NCI-H146 (cell line): ENCODE data around the gene RINL.

Experiments
- DNase-seq: peaks from one replicate; lab custom pipeline; 2025; lab: John Stamatoyannopoulos, UW

Gene RINL, protein sequence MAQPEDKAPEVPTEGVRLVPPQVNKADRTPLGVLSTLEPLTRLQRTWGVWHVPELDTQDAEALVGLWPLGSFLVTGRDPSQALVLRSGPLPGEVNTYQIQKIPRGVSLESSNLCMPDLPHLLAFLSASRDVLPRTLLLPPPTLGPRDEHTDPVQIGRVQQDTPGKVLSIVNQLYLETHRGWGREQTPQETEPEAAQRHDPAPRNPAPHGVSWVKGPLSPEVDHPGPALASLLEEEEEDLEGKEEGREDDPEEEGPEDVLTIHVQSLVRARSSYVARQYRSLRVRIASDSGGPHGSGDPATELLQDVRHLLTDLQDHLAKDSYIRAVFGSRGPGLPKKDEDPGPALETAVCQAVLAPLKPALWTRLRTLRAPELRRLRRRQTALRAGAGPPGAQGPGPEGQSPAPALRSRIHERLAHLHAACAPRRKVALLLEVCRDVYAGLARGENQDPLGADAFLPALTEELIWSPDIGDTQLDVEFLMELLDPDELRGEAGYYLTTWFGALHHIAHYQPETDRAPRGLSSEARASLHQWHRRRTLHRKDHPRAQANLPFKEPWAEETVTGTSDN

DNA sequence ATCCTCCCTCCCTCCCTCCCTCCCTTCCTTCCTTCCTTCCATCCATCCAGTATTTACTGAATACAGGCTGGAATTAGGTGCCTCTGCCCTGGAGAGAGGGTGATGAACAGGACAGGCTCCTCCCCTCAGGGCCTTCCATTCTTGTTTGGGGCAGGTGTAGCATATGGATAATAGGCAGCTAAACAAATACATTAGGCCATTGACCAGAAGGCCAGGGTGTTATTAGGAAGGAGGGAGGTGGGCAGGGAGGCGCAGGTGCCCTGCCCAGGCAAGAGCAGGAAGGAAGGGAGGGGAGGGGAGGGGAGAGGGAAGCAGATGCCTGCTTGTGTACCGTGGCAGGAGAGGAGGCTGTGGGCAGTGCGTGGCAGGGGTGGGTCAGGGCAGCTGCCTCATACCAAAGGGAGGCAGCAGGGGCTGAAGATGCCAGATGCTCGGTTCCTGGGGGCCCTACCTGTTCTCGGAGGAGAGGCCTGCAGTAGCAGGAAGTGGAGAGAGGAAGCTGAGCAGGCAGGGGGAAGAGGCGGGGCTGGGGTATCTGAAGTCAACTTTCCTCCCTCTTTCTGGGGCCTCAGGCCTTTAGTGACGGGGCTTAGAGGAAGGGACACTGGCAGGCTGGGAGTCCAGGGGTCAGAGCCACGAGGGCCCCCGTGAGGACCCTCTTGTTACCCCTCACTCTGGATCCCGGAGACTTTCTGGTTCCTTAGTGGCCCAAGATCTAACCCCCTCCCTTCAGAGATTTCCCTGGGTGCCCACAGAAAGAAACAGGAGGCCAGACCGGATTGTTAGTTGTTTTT, at the start of gene RINL:
RINL (minus strand) TSS at position 495 of the 794 bp plus-strand sequence. CDS start 1,533 bp downstream, outside the sequence.
- DNase-seq: peak; percentile 100

DNA sequence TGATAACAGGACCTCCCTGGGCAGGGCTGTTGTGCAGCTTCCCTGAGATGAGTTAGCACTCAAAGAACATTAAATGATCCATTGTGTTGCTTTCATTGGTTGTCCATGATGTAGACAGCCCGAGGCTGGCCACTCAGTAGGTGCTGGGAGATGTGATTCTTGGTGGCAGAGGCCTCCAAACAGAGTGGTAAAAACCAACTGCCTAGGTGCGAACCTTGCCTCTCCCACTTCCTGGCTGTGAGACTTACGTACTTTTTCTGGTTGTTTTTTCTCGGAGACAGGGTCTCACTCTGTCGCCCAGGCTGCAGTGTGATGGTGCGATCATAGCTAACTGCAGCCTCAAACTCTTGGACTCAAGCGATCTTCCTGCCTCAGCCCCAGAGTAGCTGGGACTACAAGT, 46.3 kb upstream of the RINL start:
- no peak for DNase-seq

DNA sequence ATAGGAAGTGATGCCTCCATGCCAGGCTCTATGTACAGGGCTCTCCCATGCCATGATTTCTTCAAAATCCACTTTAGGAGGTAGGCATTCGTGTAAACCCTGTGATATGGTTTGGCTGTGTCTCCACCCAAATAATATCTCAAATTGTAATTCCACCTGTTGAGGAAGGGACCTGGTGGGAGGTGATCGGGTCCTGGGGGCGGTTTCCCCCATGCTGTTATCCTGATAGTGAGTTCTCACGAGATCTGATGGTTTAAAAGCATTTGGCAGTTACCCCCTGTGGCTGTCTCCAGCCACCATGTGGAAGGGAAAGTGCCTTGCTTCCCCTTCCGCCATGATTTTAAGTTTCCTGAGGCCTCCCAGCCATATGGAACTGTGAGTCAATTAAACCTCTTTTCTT, 44.4 kb upstream of the RINL start:
- no peak for DNase-seq

DNA sequence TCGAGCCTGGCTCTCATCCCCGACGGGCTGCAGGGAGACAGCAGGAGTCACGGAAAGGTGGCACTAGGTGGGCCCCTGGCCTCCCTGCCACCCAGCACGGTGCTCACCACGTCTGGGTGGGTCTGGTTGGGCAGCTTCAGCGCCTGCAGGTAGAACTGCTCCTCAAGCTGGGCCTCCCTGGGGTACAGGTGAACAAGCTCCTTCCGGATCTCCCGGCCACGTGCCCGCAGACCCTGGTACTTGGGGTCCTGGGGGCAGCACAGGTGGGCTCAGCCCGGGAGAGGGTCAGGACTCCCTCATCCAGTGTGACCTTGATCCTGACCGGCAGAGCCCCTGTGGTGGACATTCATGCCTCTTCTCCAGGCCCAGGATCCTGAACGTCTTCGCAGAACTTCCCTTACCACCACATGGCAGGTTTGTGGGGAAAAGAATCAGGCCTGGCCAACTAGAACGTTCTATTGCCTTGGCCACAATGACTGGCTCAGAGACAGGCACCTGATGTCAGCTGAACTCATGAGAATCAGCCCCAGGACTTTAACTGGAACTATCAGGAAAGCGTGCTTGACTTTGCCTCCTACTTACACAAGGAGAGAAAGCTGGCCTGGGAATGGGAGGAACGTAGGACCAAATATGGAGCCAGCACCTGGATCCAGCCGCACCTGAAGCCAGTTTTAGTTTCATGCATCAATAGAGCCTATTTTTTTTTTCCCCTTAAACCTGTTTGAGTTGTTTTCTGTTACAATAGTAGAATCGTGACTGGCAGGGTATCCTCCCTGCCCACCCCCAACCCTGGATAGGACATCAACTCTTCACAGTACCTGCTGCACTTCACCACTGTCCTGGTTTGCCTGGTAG, 43.6 kb upstream of the RINL start:
- DNase-seq: no peak

DNA sequence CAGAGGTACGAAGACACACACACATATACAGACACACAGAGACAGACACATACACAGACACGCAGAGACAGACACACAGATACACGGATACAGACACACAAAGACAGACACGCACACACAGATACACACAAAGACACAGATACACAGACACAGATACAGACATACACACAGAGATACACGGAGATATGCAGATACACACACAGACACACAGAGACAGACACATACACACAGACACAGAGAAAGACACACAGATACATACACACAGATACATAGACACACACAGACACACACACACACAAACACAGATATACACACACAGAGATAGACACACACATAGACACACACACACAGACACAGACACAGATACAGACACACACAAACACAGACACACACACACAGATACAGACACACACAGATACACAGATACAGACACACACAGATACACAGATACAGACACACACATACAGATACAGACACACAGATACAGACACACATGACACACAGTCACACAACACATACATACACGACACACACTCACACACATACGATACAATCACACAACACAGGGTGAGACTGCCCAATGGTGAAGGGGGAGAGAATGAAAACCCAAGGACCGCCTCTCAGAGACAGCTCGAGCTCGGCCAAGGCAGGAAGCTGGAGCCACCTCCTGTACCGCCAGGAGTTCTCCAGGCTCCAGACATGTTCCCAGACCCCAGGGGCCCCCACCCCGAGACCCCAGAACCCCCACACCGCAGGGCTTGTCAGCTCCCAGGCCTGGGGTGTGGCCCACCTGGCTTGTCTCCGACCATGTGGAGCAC, 42.7 kb upstream of the RINL start:
- no peak for DNase-seq

DNA sequence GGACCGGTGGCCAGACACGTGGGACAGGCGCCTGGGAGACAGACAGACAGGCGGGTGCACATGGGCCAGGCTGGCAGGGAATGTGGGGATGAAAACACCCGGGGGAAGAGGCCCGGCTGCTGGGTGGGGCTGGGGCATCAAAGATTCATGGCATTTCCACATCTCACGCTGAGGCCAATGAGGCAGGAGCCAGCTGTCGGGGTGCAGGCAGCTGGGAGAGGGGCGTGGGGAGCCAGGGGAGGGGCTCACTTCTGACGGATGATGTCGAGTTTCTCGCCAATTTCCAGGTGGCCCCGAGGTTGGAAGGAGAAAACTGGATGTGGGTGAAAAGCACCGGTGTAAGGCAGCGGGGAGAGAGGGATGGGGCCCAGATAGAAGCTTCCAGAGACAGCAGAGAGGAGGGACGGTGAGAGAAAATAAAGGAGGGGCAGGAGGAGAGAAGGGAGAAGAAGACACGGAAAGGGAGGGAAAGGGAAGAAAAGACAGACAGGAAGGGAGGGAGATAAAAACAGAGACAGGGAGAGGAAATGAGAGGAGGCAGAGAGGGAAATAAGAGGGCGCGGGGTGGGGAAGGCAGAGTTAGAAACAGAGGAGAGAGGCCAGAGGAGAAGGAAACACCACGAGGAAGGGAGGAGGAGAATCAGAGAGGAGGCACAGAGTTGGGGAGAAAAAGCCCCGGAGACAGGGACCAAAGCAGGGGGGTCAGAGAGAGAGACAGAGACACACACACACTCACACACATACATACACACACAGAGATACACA, 41.9 kb upstream of the RINL start:
- DNase-seq: no peak

DNA sequence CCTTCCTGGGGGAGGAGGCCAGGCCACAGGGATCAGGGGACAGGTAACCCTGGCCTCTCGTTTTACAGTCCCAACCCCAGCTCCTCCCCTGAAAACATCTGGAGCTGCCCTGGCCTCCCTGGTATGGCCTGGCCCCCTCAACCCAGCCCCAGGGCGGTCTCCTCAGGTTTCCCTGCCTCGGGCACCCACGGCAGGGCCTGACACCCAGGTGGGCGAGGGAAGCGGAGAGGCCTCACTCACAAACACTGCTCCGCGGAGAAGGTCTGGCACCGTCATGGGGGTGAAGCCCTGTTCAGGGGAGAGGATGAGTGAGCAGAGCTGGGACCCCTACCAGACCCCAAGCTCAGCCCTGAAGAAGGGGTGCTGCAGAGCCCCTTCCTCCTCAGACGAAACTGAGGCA, 40.5 kb upstream of the RINL start:
- no peak for DNase-seq

DNA sequence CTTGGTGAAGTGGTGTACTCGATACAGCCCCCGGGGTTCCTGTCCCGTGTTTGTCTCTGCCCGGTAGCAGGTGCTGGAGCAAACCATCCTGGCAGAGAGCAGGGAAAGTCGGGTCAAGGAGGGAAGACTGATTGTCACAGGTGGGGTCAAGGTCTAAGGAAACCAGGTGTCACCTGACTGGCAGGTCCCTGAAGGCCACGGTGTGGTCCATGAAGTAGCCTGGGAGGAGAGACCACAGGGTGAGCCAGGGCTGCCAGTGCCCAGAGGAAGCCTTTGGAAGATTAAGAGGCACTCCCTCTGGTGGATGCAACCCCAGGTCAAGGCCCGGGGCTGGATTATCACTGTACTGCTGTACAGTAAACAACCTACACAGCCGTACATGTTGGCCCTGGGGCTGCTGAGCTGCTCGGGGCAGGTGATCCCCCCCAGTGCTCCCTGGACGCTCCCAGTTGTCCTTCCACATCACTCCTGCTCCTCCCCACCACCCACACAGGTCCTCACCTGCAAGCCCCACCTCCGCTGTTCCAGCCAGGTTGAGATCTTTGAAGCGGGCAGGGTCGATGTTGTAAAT, 39.9 kb upstream of the RINL start:
- DNase-seq: no peak

DNA sequence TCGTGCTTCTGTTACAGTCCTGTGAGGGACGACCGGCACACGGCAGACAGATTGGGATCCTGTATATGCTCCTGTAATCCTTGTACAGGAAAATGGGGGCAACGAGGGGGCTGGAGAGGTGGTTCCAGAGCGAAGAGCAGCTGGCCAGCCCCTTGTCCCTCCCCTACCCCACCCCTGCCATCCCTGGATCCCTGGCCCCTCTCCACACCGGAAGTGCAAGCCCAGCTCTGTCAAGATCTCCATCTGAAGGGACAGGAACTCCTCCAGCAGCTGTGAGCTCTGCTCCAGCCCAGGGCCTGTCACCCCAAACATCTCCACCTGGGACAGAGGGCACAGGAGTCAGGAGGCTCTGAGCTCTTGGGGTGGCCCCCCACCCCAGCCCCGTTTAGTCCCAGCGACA, 39.4 kb upstream of the RINL start:
- DNase-seq: no peak

DNA sequence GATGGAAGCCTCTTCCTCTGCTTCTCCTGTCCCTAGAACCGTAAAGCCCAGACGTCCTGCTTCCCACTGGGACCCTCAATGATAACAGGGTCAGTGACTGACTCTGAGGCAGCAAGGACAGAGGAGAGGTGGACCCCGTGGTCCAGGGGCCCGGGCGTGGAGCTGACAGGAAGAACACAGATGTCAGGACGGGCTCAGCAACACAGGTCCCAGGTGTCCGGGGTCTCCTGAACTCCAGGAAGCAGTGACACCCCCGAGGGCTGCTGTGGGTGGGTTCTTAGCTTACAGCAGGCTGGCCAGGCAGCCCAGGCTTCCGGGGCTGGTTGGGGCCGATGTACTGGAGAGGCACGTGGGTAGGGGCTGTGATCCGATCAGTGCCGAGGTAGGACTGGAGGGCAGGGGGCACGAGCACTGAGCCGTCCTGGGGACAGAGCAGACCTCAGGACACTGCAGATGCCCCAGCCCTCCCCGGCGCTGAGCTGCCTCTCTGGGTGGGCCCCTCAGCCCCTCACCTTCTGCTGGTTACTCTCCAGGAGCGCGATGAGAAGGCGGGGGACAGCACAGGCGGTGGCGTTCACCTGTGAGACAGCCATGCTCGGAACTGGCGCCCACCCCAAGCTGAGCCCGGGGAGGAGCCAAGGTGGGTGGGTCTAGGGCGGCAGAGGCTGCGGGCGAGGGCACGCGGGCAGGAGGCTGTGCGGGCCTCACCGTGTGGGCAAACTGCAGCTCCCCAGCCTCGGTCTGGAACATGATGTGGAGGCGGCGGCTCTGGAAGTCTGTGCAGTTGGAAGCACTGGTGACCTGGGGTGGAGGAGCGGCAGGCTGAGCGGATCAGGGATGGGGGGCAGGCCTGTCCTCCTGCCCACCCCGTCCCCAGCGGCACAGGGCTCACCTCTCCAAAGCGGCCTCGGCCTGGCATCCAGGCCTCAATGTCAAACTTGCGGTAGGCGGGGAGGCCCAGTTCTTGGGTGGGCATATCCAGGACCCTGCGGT, 37.5 kb upstream of the RINL start:
- DNase-seq: no peak

DNA sequence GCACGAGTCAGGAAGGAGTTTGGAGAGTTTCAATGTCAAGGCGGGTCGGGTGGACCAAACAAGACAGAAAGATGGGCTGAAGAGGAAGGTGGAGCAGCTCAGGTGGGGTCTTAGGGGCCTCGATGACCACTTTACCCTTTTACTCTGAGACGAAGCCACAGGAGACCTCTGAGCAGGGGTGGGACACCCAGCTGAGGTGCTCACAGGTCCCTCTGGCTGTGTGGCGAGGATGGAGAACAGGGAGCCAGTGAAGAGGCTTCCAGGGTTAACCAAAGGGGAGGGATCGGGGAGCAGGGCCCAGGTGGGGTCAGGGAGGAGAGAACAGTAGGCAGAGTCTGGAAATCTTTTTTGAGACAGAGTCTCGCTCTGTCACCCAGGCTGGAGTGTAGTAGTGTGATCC, 35.9 kb upstream of the RINL start:
- no peak for DNase-seq

DNA sequence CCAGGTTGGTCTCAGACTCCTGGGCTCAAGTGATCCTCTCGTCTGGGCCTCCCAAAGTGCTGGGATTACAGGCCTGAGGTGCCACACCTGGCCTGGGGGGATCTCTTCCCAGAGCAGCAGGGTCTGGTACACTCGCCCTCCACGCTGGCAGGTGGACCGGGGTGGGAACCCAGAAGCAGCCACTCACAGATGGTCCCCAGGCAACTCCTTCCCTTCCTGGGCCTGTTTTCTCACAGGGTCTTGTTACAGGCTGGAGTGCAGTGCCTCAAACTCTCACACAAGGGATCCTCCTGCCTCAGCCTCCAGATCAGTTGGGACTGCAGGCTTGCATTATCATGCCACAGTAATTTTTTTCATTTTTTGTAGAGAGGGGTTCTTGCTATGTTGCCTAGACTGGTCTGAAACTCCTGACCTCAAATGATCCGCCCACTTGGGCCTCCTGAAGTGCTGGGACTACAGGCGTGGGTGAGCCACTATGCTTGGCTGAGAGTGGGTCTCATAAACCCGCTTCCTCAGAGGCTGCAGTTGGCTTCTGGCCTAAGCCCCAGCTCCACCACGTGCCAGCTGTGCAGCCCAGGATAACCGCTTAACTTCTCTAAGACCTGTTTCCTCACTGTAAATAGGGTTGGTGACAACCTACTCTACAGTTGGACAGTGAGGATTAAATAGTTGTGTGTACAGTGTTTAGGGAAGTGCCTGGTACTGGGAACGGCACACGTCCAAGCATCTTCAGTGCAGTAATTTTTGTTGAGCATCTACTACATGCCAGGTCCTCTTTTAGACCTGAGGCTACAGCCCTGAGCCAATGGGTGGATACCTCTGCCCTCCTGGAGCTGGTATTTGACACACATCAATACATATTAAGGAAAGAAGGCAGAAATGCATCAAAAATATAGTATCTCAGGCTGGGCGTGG, 34.8 kb upstream of the RINL start:
- DNase-seq: no peak

DNA sequence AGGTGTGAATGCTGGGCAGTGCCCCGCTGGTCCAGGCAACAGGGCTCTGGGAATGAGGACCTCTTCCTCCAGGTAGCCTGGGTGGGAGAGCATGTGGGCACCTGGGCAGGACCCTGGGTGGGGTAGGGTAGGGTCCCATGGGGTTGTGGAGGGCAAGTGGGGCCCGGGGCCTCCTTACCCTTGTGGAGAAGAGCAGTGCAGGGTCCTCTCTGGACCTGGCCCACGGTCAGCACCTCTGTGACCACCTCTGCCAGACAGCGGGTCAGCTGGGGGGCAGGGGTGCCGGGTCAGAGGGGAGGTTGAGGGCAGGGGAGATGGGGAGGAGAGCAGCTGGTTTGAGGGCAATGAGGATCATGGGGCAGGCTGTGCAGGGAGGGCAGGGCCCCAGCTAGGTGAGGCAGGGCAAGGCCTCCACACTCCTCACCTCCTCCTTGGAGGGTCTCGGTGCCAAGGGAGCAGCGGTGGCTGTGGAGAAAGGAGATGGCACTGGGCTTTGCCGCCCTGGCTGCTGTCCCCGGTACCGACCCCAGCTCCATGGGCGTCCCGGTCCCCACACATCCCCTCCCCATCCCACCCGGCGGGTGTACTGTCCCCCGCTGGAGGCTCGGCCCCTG, 33.4 kb upstream of the RINL start:
- DNase-seq: no peak

DNA sequence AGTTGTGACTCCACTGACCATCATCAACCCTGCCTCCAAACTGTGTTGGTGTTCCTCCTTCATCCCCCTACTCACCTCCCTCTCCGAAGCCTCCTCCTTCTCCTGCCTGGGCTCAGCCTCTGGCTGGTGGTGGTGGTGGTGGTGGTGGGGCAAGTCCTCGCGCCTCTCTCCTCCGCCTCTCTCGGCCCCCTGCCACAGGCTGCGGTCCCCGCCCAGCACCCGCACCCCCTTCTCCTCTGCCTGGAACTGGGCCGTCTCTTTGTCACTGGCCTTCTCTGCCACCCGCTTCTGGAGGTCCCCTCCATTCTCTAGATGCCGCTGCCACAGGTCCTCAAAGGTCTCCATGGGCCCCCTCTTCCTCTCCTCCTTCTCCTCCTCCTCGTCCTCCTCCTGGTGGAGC, 32.4 kb upstream of the RINL start:
- DNase-seq: no peak

DNA sequence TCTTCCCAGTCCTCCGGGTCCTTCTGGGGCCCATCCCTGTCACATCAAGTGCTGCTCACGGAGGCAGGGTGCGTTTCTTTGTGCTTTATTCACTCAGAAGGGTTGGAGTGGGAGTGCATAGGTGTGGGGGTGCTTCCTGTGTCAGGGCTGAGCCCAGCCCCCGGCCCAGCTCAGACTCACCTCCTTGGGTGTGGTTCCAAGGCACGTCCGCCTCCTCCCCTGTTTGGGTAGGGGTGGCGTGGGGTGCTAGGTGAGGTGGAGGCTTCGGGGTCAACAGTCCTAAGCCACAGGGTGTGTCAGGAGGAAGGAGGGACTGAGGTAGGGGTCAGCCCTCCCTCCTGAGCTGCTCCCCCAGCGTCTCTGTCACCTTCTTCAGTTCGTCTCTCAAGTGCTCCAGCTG, 30.8 kb upstream of the RINL start:
- no peak for DNase-seq

DNA sequence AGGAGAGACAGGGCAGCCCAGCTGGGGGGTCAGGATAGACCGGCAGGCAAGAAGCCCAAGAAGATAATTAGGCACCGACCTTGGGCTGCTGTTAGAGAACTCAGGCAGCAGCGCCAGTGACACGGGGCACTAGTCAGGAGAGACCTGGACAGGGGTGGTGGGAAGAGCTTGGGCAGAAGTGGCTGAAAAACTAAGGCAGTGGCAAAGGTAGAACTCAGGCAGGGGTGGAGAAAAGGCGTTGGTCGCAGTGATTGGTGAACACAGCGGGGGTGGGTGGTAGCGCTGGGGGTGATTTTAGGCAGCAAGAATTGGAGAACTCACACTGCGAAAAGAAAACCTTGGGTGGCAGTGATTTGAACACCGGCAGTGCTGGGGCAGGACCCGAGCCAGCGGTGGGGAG, 29.6 kb upstream of the RINL start:
- DNase-seq: no peak

DNA sequence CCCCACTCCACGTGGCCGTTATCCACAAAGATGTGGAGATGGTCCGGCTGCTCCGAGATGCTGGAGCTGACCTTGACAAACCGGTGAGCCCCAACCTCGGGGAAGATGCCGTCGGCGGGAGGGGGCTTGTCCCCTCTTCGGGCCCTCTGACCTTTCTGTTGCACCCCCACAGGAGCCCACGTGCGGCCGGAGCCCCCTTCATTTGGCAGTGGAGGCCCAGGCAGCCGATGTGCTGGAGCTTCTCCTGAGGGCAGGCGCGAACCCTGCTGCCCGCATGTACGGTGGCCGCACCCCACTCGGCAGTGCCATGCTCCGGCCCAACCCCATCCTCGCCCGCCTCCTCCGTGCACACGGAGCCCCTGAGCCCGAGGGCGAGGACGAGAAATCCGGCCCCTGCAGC, 29.2 kb upstream of the RINL start:
- no peak for DNase-seq
